SK-N-SH treated with all-trans-retinoic acid at 6 μM for 48 hours (cell line): Measurements from ENCODE around the gene IPO4.

Experiments
- BACH2 ChIP-seq: fragments of 250-450 bp; sonication (Bioruptor Pico); IDR thresholded peaks from 2 replicates; pipeline ENCODE4 v1.9.0; 2021; ENCODE audit warnings: mild to moderate bottlenecking, borderline replicate concordance
- ISL1 ChIP-seq: fragments of 250-450 bp; sonication (Bioruptor Pico); IDR thresholded peaks from 2 replicates; pipeline ENCODE4 v2.1.2; 2022; ENCODE audit warnings: mild to moderate bottlenecking, moderate library complexity
- OSR1 ChIP-seq: fragments of 250-450 bp; sonication (Bioruptor Pico); IDR thresholded peaks from 2 replicates; pipeline ENCODE4 v1.8.0; 2022; ENCODE audit warnings: moderate library complexity, mild to moderate bottlenecking, inconsistent platforms
- RARB ChIP-seq: fragments of 250-450 bp; sonication (Bioruptor Pico); IDR thresholded peaks from 2 replicates; pipeline ENCODE4 v1.8.0; 2021; ENCODE audit warnings: mild to moderate bottlenecking, moderate library complexity
- SNAI2 ChIP-seq: fragments of 250-450 bp; sonication (Bioruptor Pico); IDR thresholded peaks from 2 replicates; pipeline ENCODE4 v1.5.0; 2020; ENCODE audit warnings: mild to moderate bottlenecking, moderate library complexity
- ZNF8 ChIP-seq: fragments of 450-650 bp; formaldehyde crosslinking; IDR thresholded peaks from 2 replicates; pipeline ENCODE4 v1.5.0; 2020; ENCODE audit warnings: mild to moderate bottlenecking, moderate library complexity
- TF ChIP-seq, protein P1 (sequence below): fragments of 250-450 bp; sonication (Bioruptor Pico); IDR thresholded peaks from 2 replicates; pipeline ENCODE4 v1.8.0; 2020; ENCODE audit warnings: mild to moderate bottlenecking, moderate library complexity, borderline replicate concordance

DNA sequence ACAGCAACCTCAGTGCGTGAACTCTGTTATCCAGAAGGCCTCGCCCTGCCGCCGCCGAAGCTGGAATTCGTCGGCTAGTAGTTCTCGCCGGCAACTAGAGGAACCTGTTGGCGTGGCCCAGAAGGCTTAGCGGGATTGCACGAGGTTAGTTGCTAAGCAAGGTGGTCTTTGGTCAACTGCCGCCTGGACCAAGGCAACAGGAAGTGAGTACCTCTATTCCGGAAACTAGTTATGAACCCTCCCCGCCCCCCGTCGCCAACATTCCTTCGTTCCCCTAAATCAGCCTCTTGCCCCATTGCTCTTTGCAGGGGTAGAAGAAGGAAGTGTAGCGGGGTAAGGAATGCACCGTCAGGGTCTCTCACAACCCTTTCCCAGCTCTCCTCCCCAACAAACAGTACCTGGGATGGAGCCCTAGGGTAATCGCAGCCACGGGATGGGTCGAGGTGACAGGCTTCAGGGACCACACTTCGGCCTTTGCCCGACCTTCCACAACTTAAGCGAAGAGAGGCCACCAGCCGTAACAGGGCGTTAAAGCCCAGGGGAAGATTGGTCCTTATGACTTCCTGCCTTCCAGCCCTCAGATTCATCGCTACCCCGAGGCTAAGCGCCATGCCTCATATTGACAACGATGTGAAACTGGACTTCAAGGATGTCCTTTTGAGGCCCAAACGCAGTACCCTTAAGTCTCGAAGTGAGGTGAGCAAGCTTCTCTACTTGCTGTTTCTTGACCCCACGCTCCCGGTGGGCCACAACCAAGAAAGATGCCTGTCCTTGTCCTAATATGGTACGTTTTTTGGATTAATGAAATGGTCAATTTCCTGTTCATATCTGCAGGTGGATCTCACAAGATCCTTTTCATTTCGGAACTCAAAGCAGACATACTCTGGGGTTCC, 44.3 kb upstream of the IPO4 start, which contains the start of gene GMPR2:
- TF ChIP-seq RARB (CRISPR knock-in tag) (no peak), SNAI2 (CRISPR knock-in tag) (no peak), ZNF8 (no peak), BACH2 (CRISPR knock-in tag) (no peak), OSR1 (CRISPR knock-in tag) (no peak), ISL1 (CRISPR knock-in tag) (no peak)
- TF ChIP-seq, protein P1, sequence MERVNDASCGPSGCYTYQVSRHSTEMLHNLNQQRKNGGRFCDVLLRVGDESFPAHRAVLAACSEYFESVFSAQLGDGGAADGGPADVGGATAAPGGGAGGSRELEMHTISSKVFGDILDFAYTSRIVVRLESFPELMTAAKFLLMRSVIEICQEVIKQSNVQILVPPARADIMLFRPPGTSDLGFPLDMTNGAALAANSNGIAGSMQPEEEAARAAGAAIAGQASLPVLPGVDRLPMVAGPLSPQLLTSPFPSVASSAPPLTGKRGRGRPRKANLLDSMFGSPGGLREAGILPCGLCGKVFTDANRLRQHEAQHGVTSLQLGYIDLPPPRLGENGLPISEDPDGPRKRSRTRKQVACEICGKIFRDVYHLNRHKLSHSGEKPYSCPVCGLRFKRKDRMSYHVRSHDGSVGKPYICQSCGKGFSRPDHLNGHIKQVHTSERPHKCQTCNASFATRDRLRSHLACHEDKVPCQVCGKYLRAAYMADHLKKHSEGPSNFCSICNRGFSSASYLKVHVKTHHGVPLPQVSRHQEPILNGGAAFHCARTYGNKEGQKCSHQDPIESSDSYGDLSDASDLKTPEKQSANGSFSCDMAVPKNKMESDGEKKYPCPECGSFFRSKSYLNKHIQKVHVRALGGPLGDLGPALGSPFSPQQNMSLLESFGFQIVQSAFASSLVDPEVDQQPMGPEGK (CRISPR knock-in tag) = no peak
